MM.1S (cell line): ENCODE measurements around the gene TOGARAM1.

Source experiments
- EZH2phosphoT487 ChIP-seq: fragments of 300-600 bp; sonication (generic); IDR thresholded peaks from 2 replicates; pipeline ENCODE4 v1.6.1; 2018; ENCODE audit warnings: antibody characterized with exemption, low read length
- TF ChIP-seq, protein P1 (sequence below): fragments of 300-600 bp; sonication (generic); IDR thresholded peaks from 2 replicates; pipeline ENCODE4 v1.5.1; 2016; ENCODE audit warnings: antibody characterized with exemption, low read length, mixed read lengths

DNA sequence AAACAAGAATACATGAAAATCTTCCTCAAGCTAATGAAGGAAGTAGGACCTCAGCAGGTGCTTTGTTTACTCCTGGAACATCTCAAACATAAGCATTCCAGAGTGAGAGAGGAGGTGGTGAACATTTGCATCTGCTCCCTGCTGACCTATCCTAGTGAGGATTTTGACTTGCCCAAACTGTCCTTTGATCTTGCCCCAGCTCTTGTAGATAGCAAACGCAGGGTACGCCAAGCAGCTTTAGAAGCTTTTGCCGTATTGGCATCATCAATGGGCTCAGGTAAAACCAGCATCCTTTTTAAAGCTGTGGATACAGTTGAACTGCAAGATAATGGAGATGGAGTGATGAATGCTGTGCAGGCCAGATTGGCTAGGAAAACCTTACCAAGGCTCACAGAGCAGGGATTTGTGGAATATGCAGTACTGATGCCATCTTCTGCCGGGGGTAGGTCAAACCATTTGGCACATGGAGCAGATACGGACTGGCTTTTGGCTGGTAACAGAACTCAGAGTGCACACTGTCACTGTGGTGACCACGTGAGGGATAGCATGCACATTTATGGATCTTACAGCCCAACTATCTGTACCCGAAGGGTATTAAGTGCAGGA is 1.9 kb downstream of the TOGARAM1 start:
- TF ChIP-seq, protein P1, sequence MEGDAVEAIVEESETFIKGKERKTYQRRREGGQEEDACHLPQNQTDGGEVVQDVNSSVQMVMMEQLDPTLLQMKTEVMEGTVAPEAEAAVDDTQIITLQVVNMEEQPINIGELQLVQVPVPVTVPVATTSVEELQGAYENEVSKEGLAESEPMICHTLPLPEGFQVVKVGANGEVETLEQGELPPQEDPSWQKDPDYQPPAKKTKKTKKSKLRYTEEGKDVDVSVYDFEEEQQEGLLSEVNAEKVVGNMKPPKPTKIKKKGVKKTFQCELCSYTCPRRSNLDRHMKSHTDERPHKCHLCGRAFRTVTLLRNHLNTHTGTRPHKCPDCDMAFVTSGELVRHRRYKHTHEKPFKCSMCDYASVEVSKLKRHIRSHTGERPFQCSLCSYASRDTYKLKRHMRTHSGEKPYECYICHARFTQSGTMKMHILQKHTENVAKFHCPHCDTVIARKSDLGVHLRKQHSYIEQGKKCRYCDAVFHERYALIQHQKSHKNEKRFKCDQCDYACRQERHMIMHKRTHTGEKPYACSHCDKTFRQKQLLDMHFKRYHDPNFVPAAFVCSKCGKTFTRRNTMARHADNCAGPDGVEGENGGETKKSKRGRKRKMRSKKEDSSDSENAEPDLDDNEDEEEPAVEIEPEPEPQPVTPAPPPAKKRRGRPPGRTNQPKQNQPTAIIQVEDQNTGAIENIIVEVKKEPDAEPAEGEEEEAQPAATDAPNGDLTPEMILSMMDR = no peak
- no peak for TF ChIP-seq EZH2phosphoT487
